OCI-LY1 (cell line): ENCODE data around the gene FAM107B.

Experiments
- H2AFZ ChIP-seq: fragments of 200-600 bp; sonication (generic), shearing (Covaris generic); 2 replicates; pipeline ENCODE4 v1.6.0; 2014; ENCODE audit warnings: antibody characterized with exemption, mild to moderate bottlenecking, low read length
- H3F3A ChIP-seq: fragments of 200-600 bp; sonication (generic), shearing (Covaris generic); 2 replicates; pipeline ENCODE4 v1.6.0; 2014; ENCODE audit warnings: mild to moderate bottlenecking, antibody characterized with exemption, low read length, moderate library complexity; ENCODE audit not compliant: insufficient read depth
- H3K27ac ChIP-seq: fragments of 200-600 bp; sonication (generic); 2 replicates; pipeline ENCODE4 v1.5.1; 2014; ENCODE audit warnings: low read length, mixed run types, mild to moderate bottlenecking, low read depth; ENCODE audit not compliant: poor library complexity, severe bottlenecking
- H3K27me3 ChIP-seq: fragments of 200-600 bp; sonication (generic); 2 replicates; pipeline ENCODE4 v1.6.0; 2014; ENCODE audit warnings: antibody characterized with exemption, mild to moderate bottlenecking, low read length, moderate library complexity; ENCODE audit not compliant: insufficient read depth
- H3K36me3 ChIP-seq: fragments of 200-600 bp; sonication (generic); 2 replicates; pipeline ENCODE4 v1.6.1; 2014; ENCODE audit warnings: mild to moderate bottlenecking, antibody characterized with exemption, low read length, moderate library complexity, mixed read lengths; ENCODE audit not compliant: insufficient read depth
- H3K4me1 ChIP-seq: fragments of 200-600 bp; sonication (generic); 2 replicates; pipeline ENCODE4 v1.5.1; 2014; ENCODE audit warnings: mild to moderate bottlenecking, low read length, moderate library complexity; ENCODE audit not compliant: insufficient read depth, severe bottlenecking
- H3K4me2 ChIP-seq: fragments of 200-600 bp; sonication (generic), shearing (Covaris generic); 2 replicates; pipeline ENCODE4 v1.6.1; 2014; ENCODE audit warnings: low read length
- H3K4me3 ChIP-seq: fragments of 200-600 bp; sonication (generic); 2 replicates; pipeline ENCODE4 v1.5.1; 2014; ENCODE audit warnings: low read length, low read depth, mild to moderate bottlenecking, mixed read lengths; ENCODE audit not compliant: poor library complexity, severe bottlenecking
- H3K79me2 ChIP-seq: fragments of 200-600 bp; shearing (Covaris generic); 2 replicates; pipeline ENCODE4 v1.6.1; 2016; ENCODE audit warnings: mixed run types, low read length, mixed read lengths; ENCODE audit not compliant: insufficient read depth
- H3K9ac ChIP-seq: fragments of 200-600 bp; sonication (generic), shearing (Covaris generic); 2 replicates; pipeline ENCODE4 v1.6.1; 2014; ENCODE audit warnings: mild to moderate bottlenecking, low read length, mixed read lengths
- H3K9me2 ChIP-seq: fragments of 200-600 bp; sonication (generic), shearing (Covaris generic); 2 replicates; pipeline ENCODE4 v1.6.1; 2014; ENCODE audit warnings: low read depth, mild to moderate bottlenecking, low read length, mixed read lengths
- H3K9me3 ChIP-seq: fragments of 200-600 bp; shearing (Covaris generic); 2 replicates; pipeline ENCODE4 v1.6.1; 2014; ENCODE audit warnings: low read length, mixed read lengths
- H4K20me1 ChIP-seq: fragments of 200-600 bp; sonication (generic), shearing (Covaris generic); 2 replicates; pipeline ENCODE4 v1.6.0; 2016; ENCODE audit warnings: mild to moderate bottlenecking, low read length; ENCODE audit not compliant: insufficient read depth
- CTCF ChIP-seq: fragments of 200-600 bp; sonication (generic), shearing (Covaris generic); IDR thresholded peaks from 2 replicates; pipeline ENCODE4 v1.5.1; 2017; ENCODE audit warnings: mild to moderate bottlenecking, antibody characterized with exemption, low read length, moderate library complexity, mixed read lengths
- EZH2 ChIP-seq: fragments of 200-600 bp; sonication (generic), shearing (Covaris generic); IDR thresholded peaks from 2 replicates; pipeline ENCODE4 v1.8.0; 2017; ENCODE audit warnings: borderline replicate concordance, mixed run types, mild to moderate bottlenecking, antibody characterized with exemption, low read length, moderate library complexity, mixed read lengths

FAM107B gene

GRCh38 chr10:14601872-14602725 is 172.6 kb downstream of the FAM107B start:
- Histone ChIP-seq H3K4me2 (peak overlapping the region; percentile 88), H3F3A (no peaks in the 10 kb centered on the region), H3K36me3 (peaks cover 62% of the 10 kb centered on the region), H3K4me1 (peaks cover 62% of the 10 kb centered on the region), H4K20me1 (no peaks in the 10 kb centered on the region), H3K27ac (peak overlapping the region; percentile 78), H3K27me3 (no peaks in the 10 kb centered on the region), H3K9ac (peak overlapping the region; percentile 84), H3K9me2 (no peaks in the 10 kb centered on the region), H3K4me3 (peak overlapping the region; percentile 95), H2AFZ (no peak overlapping the region), H3K9me3 (no peaks in the 10 kb centered on the region), H3K79me2 (peaks cover 65% of the 10 kb centered on the region)
- TF ChIP-seq CTCF (peak; percentile 13; the same call in 1 of the 2 replicates), EZH2 (no peak)

GRCh38 chr10:14601326-14601725 is 173.4 kb downstream of the FAM107B start:
- Histone ChIP-seq H3K4me3 (peak overlapping the region; percentile 95), H2AFZ (no peak overlapping the region), H3K4me1 (peaks cover 66% of the 10 kb centered on the region), H3K27me3 (no peaks in the 10 kb centered on the region), H3K9me3 (no peaks in the 10 kb centered on the region), H3K36me3 (peaks cover 70% of the 10 kb centered on the region), H3K79me2 (peaks cover 73% of the 10 kb centered on the region), H3F3A (no peaks in the 10 kb centered on the region), H3K9me2 (no peaks in the 10 kb centered on the region), H3K9ac (peak overlapping the region; percentile 84), H4K20me1 (no peaks in the 10 kb centered on the region), H3K27ac (peak overlapping the region; percentile 78), H3K4me2 (peak overlapping the region; percentile 88)
- TF ChIP-seq CTCF (no peak), EZH2 (no peak)

GRCh38 chr10:14600065-14600464 is 174.6 kb downstream of the FAM107B start:
- no peaks in the 10 kb centered on the region for H3F3A ChIP-seq
- H3K27ac ChIP-seq, result no peak overlapping the region
- H4K20me1 ChIP-seq, result no peaks in the 10 kb centered on the region
- no peaks in the 10 kb centered on the region for H3K9me3 ChIP-seq
- H3K4me3 ChIP-seq, result no peak overlapping the region
- peaks cover 62% of the 10 kb centered on the region for H3K4me1 ChIP-seq
- no peak overlapping the region for H3K9ac ChIP-seq
- H3K9me2 ChIP-seq, result no peaks in the 10 kb centered on the region
- peaks cover 82% of the 10 kb centered on the region for H3K36me3 ChIP-seq
- no peak for TF ChIP-seq CTCF
- H2AFZ ChIP-seq, result no peak overlapping the region
- no peaks in the 10 kb centered on the region for H3K27me3 ChIP-seq
- H3K79me2 ChIP-seq, result peaks cover 85% of the 10 kb centered on the region
- H3K4me2 ChIP-seq, result no peak overlapping the region
